ENCODE data around the gene TTC34.

TTC34 gene, protein sequence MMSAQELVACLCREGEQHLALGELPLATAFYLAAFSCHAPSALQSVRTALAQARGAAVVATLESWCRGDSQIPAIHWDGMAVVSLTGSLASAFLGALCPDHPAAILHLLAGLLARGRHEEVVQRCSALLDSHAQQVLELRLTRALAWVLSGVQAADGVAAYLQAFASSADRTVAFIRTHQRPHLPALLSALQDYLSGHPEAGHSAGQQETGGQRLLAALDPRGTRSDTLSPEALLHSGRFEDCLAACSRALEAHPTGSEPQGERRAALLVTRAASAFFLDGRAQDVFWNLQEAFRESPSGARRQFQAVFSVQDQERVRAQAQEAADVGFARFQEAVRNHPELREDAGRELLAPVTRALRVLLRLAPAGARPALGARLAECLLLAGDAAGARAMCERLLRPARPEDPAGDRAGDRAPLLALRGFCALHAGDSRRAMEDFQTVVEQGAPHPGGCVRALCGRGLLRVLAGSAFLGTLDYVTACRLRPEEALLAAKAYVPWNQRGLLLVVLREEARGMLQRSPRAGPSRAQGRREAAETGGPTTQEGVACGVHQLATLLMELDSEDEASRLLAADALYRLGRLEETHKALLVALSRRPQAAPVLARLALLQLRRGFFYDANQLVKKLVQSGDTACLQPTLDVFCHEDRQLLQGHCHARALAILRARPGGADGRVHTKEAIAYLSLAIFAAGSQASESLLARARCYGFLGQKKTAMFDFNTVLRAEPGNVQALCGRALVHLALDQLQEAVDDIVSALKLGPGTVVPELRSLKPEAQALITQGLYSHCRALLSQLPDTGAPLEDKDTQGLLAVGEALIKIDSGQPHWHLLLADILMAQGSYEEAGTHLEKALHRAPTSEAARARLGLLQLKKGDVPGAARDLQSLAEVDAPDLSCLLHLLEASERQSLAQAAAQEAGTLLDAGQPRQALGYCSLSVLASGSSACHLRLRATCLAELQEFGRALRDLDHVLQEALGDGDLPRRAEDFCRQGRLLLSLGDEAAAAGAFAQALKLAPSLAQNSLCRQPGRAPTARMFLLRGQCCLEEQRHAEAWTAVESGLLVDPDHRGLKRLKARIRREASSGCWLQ

DNA sequence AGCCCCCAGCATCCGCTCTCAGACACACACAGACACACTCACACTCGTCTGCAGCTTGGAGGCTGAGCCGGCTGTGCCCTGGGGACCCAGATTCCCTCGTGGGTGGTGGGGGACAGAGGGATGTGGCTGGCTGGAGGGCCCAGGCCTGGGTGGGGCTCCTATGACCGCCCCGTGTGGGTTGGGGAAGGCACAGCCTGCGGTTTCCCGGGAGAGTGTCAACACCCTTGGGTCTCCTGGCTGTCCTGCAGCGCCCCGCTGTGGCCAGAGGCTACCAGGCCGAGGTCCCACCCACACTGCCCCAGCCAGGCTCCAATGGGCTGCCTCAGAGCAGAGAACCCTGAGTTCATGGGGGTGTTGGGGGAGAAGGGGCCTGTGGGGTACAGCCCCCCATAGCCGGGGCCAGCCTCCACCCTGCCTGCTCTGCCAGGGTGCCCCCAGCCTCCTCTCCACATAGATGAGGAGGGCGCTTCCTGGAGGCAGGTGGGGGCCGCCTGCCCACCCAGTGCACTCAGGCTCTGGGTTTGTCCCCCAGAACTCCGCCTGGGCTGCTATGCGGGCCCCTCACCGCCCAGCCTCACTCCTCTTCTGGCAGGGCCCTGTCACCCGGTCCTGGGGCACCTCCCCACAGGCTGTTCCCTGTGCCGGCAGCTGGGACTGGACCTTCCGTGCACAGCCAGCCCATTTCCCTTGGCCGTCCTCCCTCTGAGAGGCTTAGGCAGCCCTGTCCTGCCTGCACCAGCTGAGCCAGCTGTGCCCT is at the start of gene TTC34:
Gene TTC34 (minus strand): TSS at position 159 of the 757 bp plus-strand sequence. CDS start 866 bp downstream, outside the sequence.
- TF ChIP-seq, protein P1, sequence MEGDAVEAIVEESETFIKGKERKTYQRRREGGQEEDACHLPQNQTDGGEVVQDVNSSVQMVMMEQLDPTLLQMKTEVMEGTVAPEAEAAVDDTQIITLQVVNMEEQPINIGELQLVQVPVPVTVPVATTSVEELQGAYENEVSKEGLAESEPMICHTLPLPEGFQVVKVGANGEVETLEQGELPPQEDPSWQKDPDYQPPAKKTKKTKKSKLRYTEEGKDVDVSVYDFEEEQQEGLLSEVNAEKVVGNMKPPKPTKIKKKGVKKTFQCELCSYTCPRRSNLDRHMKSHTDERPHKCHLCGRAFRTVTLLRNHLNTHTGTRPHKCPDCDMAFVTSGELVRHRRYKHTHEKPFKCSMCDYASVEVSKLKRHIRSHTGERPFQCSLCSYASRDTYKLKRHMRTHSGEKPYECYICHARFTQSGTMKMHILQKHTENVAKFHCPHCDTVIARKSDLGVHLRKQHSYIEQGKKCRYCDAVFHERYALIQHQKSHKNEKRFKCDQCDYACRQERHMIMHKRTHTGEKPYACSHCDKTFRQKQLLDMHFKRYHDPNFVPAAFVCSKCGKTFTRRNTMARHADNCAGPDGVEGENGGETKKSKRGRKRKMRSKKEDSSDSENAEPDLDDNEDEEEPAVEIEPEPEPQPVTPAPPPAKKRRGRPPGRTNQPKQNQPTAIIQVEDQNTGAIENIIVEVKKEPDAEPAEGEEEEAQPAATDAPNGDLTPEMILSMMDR (IDR thresholded peaks at IDR 0.05; ENCODE audit: low read depth, low read length, missing control alignments): no peak
- in situ Hi-C loops (cut with HindIII; ENCODE audit: low sequenced_read_pairs): no loop called here
- no peak for DNase-seq (ENCODE audit: low read depth)
- H3K4me3 ChIP-seq (ENCODE audit: low read depth, low read length): no peak within 1 kb of the TSS

DNA sequence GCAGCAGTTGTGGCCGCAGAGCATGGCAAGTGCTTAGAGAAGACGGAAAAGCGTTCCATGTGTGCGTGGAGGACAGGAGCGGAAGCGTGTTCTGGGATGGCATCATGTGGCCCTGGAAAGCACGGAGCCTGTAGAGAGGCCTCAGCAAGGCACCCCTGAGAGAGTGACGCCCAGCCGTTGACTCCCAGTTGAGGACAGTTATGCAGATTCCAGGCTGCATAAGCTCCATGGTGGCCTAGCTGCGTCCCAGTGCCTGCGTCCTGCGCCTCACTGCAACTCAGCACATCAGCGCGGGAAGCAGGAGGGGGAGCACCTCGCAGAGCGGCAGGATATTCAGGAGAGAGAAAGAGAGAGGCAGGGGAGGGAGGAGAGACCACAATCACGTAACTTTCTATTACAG is 49.0 kb upstream of the TTC34 start:
- in situ Hi-C loops (cut with HindIII; ENCODE audit: low sequenced_read_pairs): no loop called here
- no peak for DNase-seq (ENCODE audit: low read depth)
- TF ChIP-seq, protein P1 (IDR thresholded peaks at IDR 0.05; ENCODE audit: low read depth, low read length, missing control alignments): no peak
- H3K4me3 ChIP-seq (ENCODE audit: low read depth, low read length): no peak overlapping the region

DNA sequence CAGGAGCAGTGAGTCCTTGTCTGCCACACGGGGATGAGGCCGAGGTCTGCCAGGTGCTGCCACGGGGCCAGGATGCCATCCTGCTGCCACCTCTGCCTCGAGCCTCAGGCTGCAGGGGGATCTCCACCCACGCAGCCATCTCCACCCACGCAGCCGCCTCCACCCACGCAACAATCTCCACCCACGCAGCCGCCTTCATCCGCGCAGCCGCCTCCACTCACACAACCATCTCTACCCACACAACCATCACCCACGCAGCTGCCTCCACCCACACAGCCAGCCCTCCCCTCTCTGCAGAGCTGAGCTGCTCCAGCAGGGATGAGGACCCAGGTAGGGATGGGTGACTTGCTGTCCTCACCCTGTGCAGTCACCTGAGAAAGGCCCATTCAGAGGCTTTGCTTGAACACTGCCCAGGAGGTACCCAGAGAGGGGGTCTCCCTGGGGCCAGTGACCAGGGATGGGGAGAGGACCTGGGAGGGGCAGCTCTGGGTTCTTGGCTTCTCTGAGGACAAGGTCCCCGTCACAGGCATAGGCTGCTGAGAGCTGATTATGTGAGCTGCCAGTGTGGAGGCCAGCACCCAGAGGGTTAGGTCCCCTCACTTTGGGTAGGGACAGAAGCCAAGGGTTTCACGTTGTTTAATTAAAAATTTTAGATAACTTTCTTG is 46.6 kb upstream of the TTC34 start:
- in situ Hi-C loops (cut with HindIII; ENCODE audit: low sequenced_read_pairs): no loop called here
- no peak overlapping the region for H3K4me3 ChIP-seq (ENCODE audit: low read depth, low read length)
- no peak for DNase-seq (ENCODE audit: low read depth)
- TF ChIP-seq, protein P1 (IDR thresholded peaks at IDR 0.05; ENCODE audit: low read depth, low read length, missing control alignments): no peak

DNA sequence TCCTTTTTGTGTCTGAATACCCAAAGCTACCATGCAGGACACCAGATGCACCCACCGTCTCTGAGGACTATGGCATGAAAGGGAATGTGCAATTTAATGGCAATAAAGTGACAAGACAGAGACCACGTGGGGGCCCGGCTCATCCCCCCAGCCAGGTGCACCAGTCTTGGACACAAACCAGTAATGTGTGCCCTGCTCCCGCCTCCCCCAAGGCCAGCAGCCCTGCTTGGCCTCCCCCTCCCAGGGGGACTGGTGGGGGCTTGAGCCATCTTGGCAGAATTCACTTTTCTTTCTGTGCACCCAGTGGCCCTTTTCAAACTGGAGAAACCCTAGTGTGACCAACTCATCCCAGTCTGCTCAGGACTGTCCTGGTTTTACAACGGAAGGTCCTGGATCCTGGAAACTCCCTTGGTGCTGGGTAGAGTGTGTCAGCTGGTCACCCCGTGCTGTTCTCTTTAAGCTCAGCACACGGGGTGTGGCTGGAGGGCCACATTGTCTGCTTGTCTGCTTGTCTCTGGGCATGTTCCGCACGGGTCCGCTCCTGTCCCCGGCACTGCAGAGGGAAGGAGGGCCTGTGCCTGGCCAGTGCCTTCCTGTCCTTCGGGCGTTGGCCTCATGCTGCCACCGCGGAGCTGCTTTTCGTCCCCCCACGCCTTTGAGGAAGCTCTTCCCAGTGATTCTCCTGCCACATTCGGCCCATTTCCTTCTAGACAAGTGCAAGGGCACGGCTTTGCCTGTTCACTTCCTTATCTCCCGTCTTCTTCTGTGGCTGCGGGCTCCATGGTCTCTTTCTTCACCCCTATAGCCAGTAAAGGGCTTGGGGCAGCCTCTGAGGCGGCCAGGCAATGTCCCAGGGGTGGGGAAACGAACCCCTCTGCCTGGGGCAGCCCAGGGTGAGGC is 45.8 kb upstream of the TTC34 start:
- TF ChIP-seq, protein P1 (IDR thresholded peaks at IDR 0.05; ENCODE audit: low read depth, low read length, missing control alignments): no peak
- DNase-seq (ENCODE audit: low read depth): no peak
- in situ Hi-C loops (cut with HindIII; ENCODE audit: low sequenced_read_pairs): no loop called here
- no peak overlapping the region for H3K4me3 ChIP-seq (ENCODE audit: low read depth, low read length)

DNA sequence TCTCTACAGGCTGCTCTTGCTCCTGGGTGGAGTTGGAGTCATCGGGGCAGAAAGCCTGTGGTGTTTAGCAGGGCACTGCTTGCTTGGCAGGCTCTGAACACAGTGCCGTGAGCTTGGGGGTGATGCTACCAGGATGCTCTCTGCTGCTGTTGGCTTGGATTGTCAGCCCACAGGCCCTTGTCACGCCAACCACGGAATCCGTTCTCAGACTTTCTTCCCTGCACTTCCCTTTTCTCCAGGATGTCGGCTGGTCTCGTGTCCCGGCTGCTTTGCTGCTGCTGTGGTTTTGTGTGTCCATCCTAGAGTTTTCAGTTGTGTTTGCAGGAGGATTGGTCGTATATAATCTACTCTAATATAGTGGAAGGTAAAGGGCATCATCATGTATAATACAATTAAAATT is 44.4 kb upstream of the TTC34 start:
- no peak for DNase-seq (ENCODE audit: low read depth)
- no peak overlapping the region for H3K4me3 ChIP-seq (ENCODE audit: low read depth, low read length)
- in situ Hi-C loops (cut with HindIII; ENCODE audit: low sequenced_read_pairs): no loop called here
- TF ChIP-seq, protein P1 (IDR thresholded peaks at IDR 0.05; ENCODE audit: low read depth, low read length, missing control alignments): no peak
